ENCODE results near the gene RGS7. TPM values are rescaled to one million over a fixed set of nuclear protein-coding genes. Genes with fewer than 3 reads are reported as not detected.

Gene RGS7
- total RNA-seq, 1 experiment from 2014 or later, result 0.10 TPM

DNA sequence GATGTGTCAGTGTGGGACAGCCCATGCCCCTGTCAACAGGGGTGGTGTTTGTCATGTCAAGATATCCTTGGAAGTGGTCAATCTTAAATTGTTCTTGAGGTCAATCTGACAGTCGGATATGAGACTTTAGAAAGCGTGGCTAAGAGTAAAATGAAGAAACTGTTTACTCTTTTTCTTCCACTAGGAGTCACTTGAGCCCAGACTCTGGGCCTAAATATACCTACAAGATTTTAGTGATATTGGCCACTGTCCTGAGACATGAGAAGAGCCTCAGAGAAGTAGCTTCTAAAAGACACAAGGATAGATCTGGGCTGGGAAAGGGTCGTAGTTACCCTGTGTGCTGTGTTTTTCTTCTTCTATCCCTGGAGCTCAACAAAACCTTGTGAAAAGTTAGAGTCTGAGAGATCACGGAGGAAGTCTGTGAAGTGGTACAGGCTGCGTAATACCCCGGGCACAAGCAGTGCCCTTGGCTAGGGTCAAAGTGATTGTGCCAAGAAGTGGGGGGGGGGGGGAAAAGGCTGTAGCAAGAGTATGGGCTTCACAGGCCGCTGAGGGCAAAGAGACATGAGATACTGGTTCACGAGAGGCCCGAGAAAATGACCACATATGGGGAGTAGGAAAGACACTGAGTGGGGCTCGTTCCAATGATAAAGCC, 389.8 kb downstream of the RGS7 start:
- CTCF ChIA-PET, result interaction anchor here (0.7 to 1.0 kb wide), 2 partner anchors 45 to 79 kb away, joined by 4 to 14 read pairs; no protein-coding TSS in a partner anchor
- no TSS peak for BruUV-seq (replicated peaks)
- no peaks in the 10 kb centered on the region for H3K9me3 ChIP-seq (ENCODE audit: control insufficient read depth, insufficient read depth, low read depth, low read length)
- no peak overlapping the region for H3K27ac ChIP-seq (ENCODE audit: low read length)
- no peak for ATAC-seq
- no peak overlapping the region for H3K4me3 ChIP-seq (ENCODE audit: low read depth in 2 of 2, low read length in 2 of 2)
- no peaks in the 10 kb centered on the region for H3K4me1 ChIP-seq (ENCODE audit: control insufficient read depth, insufficient read depth, low read length)
- intact Hi-C loops (cut with micrococcal nuclease; ENCODE audit: unreplicated experiment) (loop anchor here (5.0 kb wide), 1 partner anchor 515 kb away; no protein-coding TSS in a partner anchor), in situ Hi-C loops (cut with HindIII; ENCODE audit: low pct_unique_long_range_greater_than_20kb, low sequenced_read_pairs) (no loop called here)
- POLR2A ChIA-PET, result no interaction called here
- no peak for DNase-seq (ENCODE audit: low read depth, low spot score)
- H3K36me3 ChIP-seq (ENCODE audit: control insufficient read depth, insufficient read depth, low read length), result no peaks in the 10 kb centered on the region
- H3K27me3 ChIP-seq (ENCODE audit: control insufficient read depth, insufficient read depth, low read length), result no peaks in the 10 kb centered on the region
- TF ChIP-seq SIN3A (IDR thresholded peaks at IDR 0.05; ENCODE audit: borderline replicate concordance, insufficient read depth, low read depth, low read length), result no peak
- TF ChIP-seq, protein P1, sequence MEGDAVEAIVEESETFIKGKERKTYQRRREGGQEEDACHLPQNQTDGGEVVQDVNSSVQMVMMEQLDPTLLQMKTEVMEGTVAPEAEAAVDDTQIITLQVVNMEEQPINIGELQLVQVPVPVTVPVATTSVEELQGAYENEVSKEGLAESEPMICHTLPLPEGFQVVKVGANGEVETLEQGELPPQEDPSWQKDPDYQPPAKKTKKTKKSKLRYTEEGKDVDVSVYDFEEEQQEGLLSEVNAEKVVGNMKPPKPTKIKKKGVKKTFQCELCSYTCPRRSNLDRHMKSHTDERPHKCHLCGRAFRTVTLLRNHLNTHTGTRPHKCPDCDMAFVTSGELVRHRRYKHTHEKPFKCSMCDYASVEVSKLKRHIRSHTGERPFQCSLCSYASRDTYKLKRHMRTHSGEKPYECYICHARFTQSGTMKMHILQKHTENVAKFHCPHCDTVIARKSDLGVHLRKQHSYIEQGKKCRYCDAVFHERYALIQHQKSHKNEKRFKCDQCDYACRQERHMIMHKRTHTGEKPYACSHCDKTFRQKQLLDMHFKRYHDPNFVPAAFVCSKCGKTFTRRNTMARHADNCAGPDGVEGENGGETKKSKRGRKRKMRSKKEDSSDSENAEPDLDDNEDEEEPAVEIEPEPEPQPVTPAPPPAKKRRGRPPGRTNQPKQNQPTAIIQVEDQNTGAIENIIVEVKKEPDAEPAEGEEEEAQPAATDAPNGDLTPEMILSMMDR (IDR thresholded peaks at IDR 0.05), result peak; percentile 35

- intact Hi-C loops (cut with micrococcal nuclease; ENCODE audit: unreplicated experiment) (loop anchor here (5.0 kb wide), 1 partner anchor 517 kb away; no protein-coding TSS in a partner anchor), in situ Hi-C loops (cut with HindIII; ENCODE audit: low pct_unique_long_range_greater_than_20kb, low sequenced_read_pairs) (no loop called here)
- DNase-seq (ENCODE audit: low read depth, low spot score) (no peak), ATAC-seq (no peak)
- Histone ChIP-seq H3K4me3 (ENCODE audit: low read depth in 2 of 2, low read length in 2 of 2) (no peak overlapping the region), H3K27ac (ENCODE audit: low read length) (no peak overlapping the region), H3K27me3 (ENCODE audit: control insufficient read depth, insufficient read depth, low read length) (no peaks in the 10 kb centered on the region), H3K36me3 (ENCODE audit: control insufficient read depth, insufficient read depth, low read length) (no peaks in the 10 kb centered on the region), H3K9me3 (ENCODE audit: control insufficient read depth, insufficient read depth, low read depth, low read length) (no peaks in the 10 kb centered on the region), H3K4me1 (ENCODE audit: control insufficient read depth, insufficient read depth, low read length) (no peaks in the 10 kb centered on the region)
- POLR2A ChIA-PET, result no interaction called here
- no TSS peak for BruUV-seq (replicated peaks)
- CTCF ChIA-PET, result no interaction called here
- TF ChIP-seq TCF7L2 (IDR thresholded peaks at IDR 0.05; ENCODE audit: low read depth, low read length), result no peak
- TF ChIP-seq REST (IDR thresholded peaks at IDR 0.05; ENCODE audit: insufficient read depth in 1 of 2, low read depth in 2 of 2, low read length in 1 of 2), result no peak
- TF ChIP-seq SIN3A (IDR thresholded peaks at IDR 0.05; ENCODE audit: borderline replicate concordance, insufficient read depth, low read depth, low read length), result no peak
- TF ChIP-seq, protein P1 (IDR thresholded peaks at IDR 0.05), result no peak
- no peak for TF ChIP-seq POLR2AphosphoS5 (IDR thresholded peaks at IDR 0.05; ENCODE audit: low read depth, low read length)
Measured at GRCh38 chr1:240965581-240966091, 391.4 kb downstream of the RGS7 start.
